Esophagus squamous epithelium (tissue), 4 donors: ENCODE measurements around the gene ZNF670.
"Not testable (repeated sequence)": the region's sequence is repeated elsewhere in the genome, so short reads cannot be mapped to it uniquely, and the experiment has no call there.

Experiments
- POLR2A ChIP-seq, 4 donors: fragments of 450-650 bp; IDR thresholded peaks; one replicate each; pipeline ENCODE4 v1.6.1; 2017; ENCODE audit warnings: antibody characterized with exemption in 4 of 4, mild to moderate bottlenecking in 4 of 4, moderate library complexity in 3 of 4
- TF ChIP-seq, protein P1 (sequence below), 6 experiments: fragments of 450-650 bp in 4 of 6; fragments of 200-600 bp in 2 of 6; sonication (generic) in 2 of 6; IDR thresholded peaks; one replicate each; pipeline ENCODE4 v1.5.1; 2016 to 2019; ENCODE audit warnings: antibody characterized with exemption in 6 of 6, mild to moderate bottlenecking in 4 of 6, moderate library complexity in 4 of 6

DNA sequence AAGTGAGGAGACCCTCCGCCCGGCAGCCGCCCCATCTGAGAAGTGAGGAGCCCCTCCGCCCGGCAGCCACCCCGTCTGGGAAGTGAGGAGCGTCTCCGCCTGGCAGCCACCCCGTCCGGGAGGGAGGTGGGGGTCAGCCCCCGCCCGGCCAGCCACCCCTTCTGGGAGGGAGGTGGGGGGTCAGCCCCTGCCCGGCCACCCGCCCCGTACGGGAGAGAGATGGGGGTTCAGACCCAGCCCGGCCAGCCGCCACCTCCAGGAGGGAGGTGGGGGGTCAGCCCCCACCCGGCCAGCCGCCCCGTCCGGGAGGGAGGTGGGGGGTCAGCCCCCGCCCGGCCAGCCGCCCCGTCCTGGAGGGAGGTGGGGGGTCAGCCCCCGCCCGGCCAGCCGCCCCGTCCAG is 46.3 kb downstream of the ZNF670 start:
- not testable (repeated sequence) for TF ChIP-seq POLR2A (IDR thresholded peaks at IDR 0.05)
- TF ChIP-seq, protein P1, sequence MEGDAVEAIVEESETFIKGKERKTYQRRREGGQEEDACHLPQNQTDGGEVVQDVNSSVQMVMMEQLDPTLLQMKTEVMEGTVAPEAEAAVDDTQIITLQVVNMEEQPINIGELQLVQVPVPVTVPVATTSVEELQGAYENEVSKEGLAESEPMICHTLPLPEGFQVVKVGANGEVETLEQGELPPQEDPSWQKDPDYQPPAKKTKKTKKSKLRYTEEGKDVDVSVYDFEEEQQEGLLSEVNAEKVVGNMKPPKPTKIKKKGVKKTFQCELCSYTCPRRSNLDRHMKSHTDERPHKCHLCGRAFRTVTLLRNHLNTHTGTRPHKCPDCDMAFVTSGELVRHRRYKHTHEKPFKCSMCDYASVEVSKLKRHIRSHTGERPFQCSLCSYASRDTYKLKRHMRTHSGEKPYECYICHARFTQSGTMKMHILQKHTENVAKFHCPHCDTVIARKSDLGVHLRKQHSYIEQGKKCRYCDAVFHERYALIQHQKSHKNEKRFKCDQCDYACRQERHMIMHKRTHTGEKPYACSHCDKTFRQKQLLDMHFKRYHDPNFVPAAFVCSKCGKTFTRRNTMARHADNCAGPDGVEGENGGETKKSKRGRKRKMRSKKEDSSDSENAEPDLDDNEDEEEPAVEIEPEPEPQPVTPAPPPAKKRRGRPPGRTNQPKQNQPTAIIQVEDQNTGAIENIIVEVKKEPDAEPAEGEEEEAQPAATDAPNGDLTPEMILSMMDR (IDR thresholded peaks at IDR 0.05), result not testable (repeated sequence)
